H1 (cell line): ENCODE measurements around the gene DMGDH. TPM values are rescaled to one million over a fixed set of nuclear protein-coding genes. Genes with fewer than 3 reads are reported as not detected.

ENCODE experiments used
- CTCF ChIA-PET: fragments of 300-600 bp; sonication (Branson Sonifier 250); formaldehyde crosslinking; loops from one replicate; lab custom pipeline; 2021; ENCODE audit not compliant: partially characterized antibody; lab: Charles Lee
- POLR2A ChIA-PET: fragments of 300-600 bp; sonication (Branson Sonifier 250); formaldehyde crosslinking; loops from one replicate; lab custom pipeline; 2021; ENCODE audit warnings: inconsistent platforms; ENCODE audit not compliant: partially characterized antibody; lab: Charles Lee
- DNase-seq, 2 experiments: peaks; one replicate each; pipeline versions ENCODE4 v3.0.0 to v3.0.0-alpha.2; 2010 to 2022; ENCODE audit warnings: low spot score in 2 of 2, low read depth in 1 of 2, mixed read lengths in 1 of 2
- FAIRE-seq: peaks from 2 replicates; lab custom pipeline; 2011; peaks lifted over from hg19 to GRCh38; lab: Jason Lieb, UNC
- H2AFZ ChIP-seq: 2 replicates; pipeline ENCODE4 v1.8.1; 2012; ENCODE audit warnings: low read length, inconsistent platforms
- H2AK5ac ChIP-seq: 2 replicates; pipeline ENCODE4 v1.6.1; 2013; ENCODE audit warnings: low read depth, low read length
- H2BK120ac ChIP-seq: replicated peaks from 2 replicates; pipeline ENCODE3; 2013; ENCODE audit warnings: low read depth, low read length, inconsistent platforms
- H2BK12ac ChIP-seq: 2 replicates; pipeline ENCODE4 v1.6.1; 2013; ENCODE audit warnings: low read depth, low read length
- H2BK15ac ChIP-seq: 2 replicates; pipeline ENCODE4 v1.6.1; 2013; ENCODE audit warnings: low read length
- H2BK20ac ChIP-seq: 2 replicates; pipeline ENCODE4 v1.6.1; 2013; ENCODE audit warnings: low read length
- H2BK5ac ChIP-seq: 2 replicates; pipeline ENCODE4 v1.6.1; 2013; ENCODE audit warnings: low read depth, low read length
- H3K14ac ChIP-seq: 2 replicates; pipeline ENCODE4 v1.6.1; 2013; ENCODE audit warnings: inconsistent platforms; ENCODE audit not compliant: insufficient read length
- H3K18ac ChIP-seq: 2 replicates; pipeline ENCODE4 v1.6.1; 2013; ENCODE audit warnings: low read length; ENCODE audit errors: extremely low read depth
- H3K23ac ChIP-seq: 2 replicates; pipeline ENCODE4 v1.6.1; 2013; ENCODE audit warnings: inconsistent platforms; ENCODE audit not compliant: insufficient read length
- H3K23me2 ChIP-seq: 2 replicates; pipeline ENCODE4 v1.6.1; 2013; ENCODE audit warnings: low read depth, low read length
- H3K27ac ChIP-seq: 2 replicates; pipeline ENCODE4 v1.6.1; 2011; ENCODE audit warnings: low read depth, low read length, inconsistent platforms
- H3K27me3 ChIP-seq, 4 experiments: replicated peaks in 1 of 4; 1 replicate in 1 of 4; 2 replicates in 3 of 4; pipeline versions ENCODE4 v1.6.1 to v1.8.1; 2011 to 2013; ENCODE audit warnings: low read length in 3 of 4, mild to moderate bottlenecking in 3 of 4, inconsistent platforms in 2 of 4, mixed read lengths in 2 of 4, moderate library complexity in 1 of 4; ENCODE audit not compliant: control insufficient read depth in 3 of 4, insufficient read depth in 3 of 4; ENCODE audit errors: extremely low read depth in 1 of 4
- H3K36me3 ChIP-seq, 4 experiments: 2 replicates each; pipeline versions ENCODE4 v1.6.1 to v1.8.1; 2011 to 2013; ENCODE audit warnings: mild to moderate bottlenecking in 4 of 4, low read length in 3 of 4, moderate library complexity in 2 of 4, control low read depth in 1 of 4, inconsistent platforms in 1 of 4; ENCODE audit not compliant: insufficient read depth in 4 of 4, control insufficient read depth in 2 of 4
- H3K4ac ChIP-seq: replicated peaks from 2 replicates; pipeline ENCODE3; 2013; ENCODE audit warnings: low read length, low read depth, mixed read lengths, inconsistent platforms; ENCODE audit not compliant: insufficient read length
- H3K4me1 ChIP-seq, 4 experiments: replicated peaks in 1 of 4; 1 replicate in 1 of 4; 2 replicates in 3 of 4; pipeline versions ENCODE4 v1.6.1 to v1.8.1; 2011 to 2013; ENCODE audit warnings: low read length in 3 of 4, inconsistent platforms in 2 of 4, mixed read lengths in 1 of 4; ENCODE audit not compliant: insufficient read depth in 4 of 4, control insufficient read depth in 3 of 4
- H3K4me2 ChIP-seq, 2 experiments: 2 replicates each; pipeline versions ENCODE4 v1.6.1 to v1.8.1; 2011 to 2013; ENCODE audit warnings: low read depth in 2 of 2, low read length in 2 of 2, control low read depth in 1 of 2, inconsistent platforms in 1 of 2, mild to moderate bottlenecking in 1 of 2; ENCODE audit not compliant: insufficient read depth in 1 of 2
- H3K4me3 ChIP-seq, 4 experiments: fragments of 200-600, 300-600 bp in 1 of 4; sonication (generic), shearing (Covaris generic), sonication (Bioruptor Twin) in 1 of 4; 2 replicates each; pipeline versions ENCODE4 v1.5.1 to v1.8.1; 2011 to 2016; ENCODE audit warnings: low read length in 4 of 4, low read depth in 3 of 4, control low read depth in 2 of 4, inconsistent platforms in 2 of 4, mild to moderate bottlenecking in 2 of 4, mixed read lengths in 1 of 4, moderate library complexity in 1 of 4; ENCODE audit not compliant: insufficient read depth in 2 of 4; ENCODE audit errors: extremely low read depth in 1 of 4
- H3K56ac ChIP-seq: replicated peaks from 2 replicates; pipeline ENCODE3; 2013; ENCODE audit warnings: low read depth, mild to moderate bottlenecking, mixed read lengths, low read length, inconsistent platforms; ENCODE audit not compliant: insufficient read length
- H3K79me1 ChIP-seq: 2 replicates; pipeline ENCODE4 v1.6.1; 2013; ENCODE audit warnings: low read depth, low read length, control low read depth
- H3K79me2 ChIP-seq, 2 experiments: 2 replicates each; pipeline versions ENCODE4 v1.6.1 to v1.8.1; 2012 to 2013; ENCODE audit warnings: low read length in 2 of 2, mild to moderate bottlenecking in 2 of 2, inconsistent platforms in 1 of 2; ENCODE audit not compliant: insufficient read depth in 2 of 2, control insufficient read depth in 1 of 2
- H3K9ac ChIP-seq, 4 experiments: replicated peaks in 1 of 4; 1 replicate in 1 of 4; 2 replicates in 3 of 4; pipeline versions ENCODE4 v1.6.1 to v1.8.1; 2011 to 2013; ENCODE audit warnings: low read depth in 3 of 4, low read length in 3 of 4, control low read depth in 2 of 4, mild to moderate bottlenecking in 2 of 4, moderate library complexity in 2 of 4, inconsistent platforms in 1 of 4; ENCODE audit errors: extremely low read depth in 1 of 4
- H3K9me3 ChIP-seq, 2 experiments: 2 replicates each; pipeline versions ENCODE4 v1.6.1 to v1.8.1; 2012 to 2013; ENCODE audit warnings: mild to moderate bottlenecking in 2 of 2, moderate library complexity in 2 of 2, control low read depth in 1 of 2, inconsistent platforms in 1 of 2, low read depth in 1 of 2, low read length in 1 of 2, mixed read lengths in 1 of 2; ENCODE audit not compliant: insufficient read depth in 2 of 2
- H4K20me1 ChIP-seq, 2 experiments: replicated peaks in 1 of 2; 2 replicates each; pipeline versions ENCODE3 to v1.8.1; 2011 to 2013; ENCODE audit warnings: inconsistent platforms in 2 of 2, low read length in 2 of 2, mild to moderate bottlenecking in 1 of 2; ENCODE audit not compliant: insufficient read depth in 2 of 2, control insufficient read depth in 1 of 2
- H4K5ac ChIP-seq: 2 replicates; pipeline ENCODE4 v1.6.1; 2013; ENCODE audit warnings: low read length, low read depth, mixed read lengths, inconsistent platforms; ENCODE audit not compliant: insufficient read length
- H4K8ac ChIP-seq: 2 replicates; pipeline ENCODE4 v1.8.0; 2013; ENCODE audit warnings: mild to moderate bottlenecking, moderate library complexity, low read length, inconsistent platforms; ENCODE audit not compliant: insufficient read depth; ENCODE audit errors: extremely low read depth
- H4K91ac ChIP-seq: replicated peaks from 2 replicates; pipeline ENCODE3; 2013; ENCODE audit warnings: low read length, mixed read lengths, inconsistent platforms; ENCODE audit not compliant: insufficient read length
- CBX8 ChIP-seq: fragments of 300-800, 300-1000 bp; sonication (generic); IDR thresholded peaks from 2 replicates; pipeline ENCODE4 v1.7.1; 2016; ENCODE audit warnings: low read depth, low read length, borderline replicate concordance
- EP300 ChIP-seq, 2 experiments: IDR thresholded peaks; 1 replicate in 1 of 2; 2 replicates in 1 of 2; pipeline ENCODE4 v1.6.1; 2011 to 2012; ENCODE audit warnings: low read depth in 2 of 2, low read length in 2 of 2, mild to moderate bottlenecking in 2 of 2, borderline replicate concordance in 1 of 2, inconsistent platforms in 1 of 2, moderate library complexity in 1 of 2
- JUN ChIP-seq: IDR thresholded peaks from 2 replicates; pipeline ENCODE4 v1.6.1; 2011; ENCODE audit warnings: low read depth, mild to moderate bottlenecking, improper control_type of control experiment, low read length
- JUND ChIP-seq: IDR thresholded peaks from 2 replicates; pipeline ENCODE4 v1.6.1; 2011; ENCODE audit warnings: mild to moderate bottlenecking, improper control_type of control experiment, low read length
- KDM1A ChIP-seq: fragments of 200-600, 300-600 bp; sonication (generic); IDR thresholded peaks from 2 replicates; pipeline ENCODE4 v1.7.1; 2016; ENCODE audit warnings: mild to moderate bottlenecking, low read length, borderline replicate concordance
- KDM5A ChIP-seq: fragments of 200-600 bp; IDR thresholded peaks from 2 replicates; pipeline ENCODE4 v1.7.1; 2012; ENCODE audit warnings: mild to moderate bottlenecking, low read length, inconsistent platforms, mixed read lengths
- POLR2A ChIP-seq, 2 experiments: IDR thresholded peaks; 1 replicate in 1 of 2; 2 replicates in 1 of 2; pipeline ENCODE4 v1.6.1; 2011; ENCODE audit warnings: low read depth in 2 of 2, low read length in 2 of 2, mild to moderate bottlenecking in 2 of 2; ENCODE audit errors: control extremely low read depth in 1 of 2
- RBBP5 ChIP-seq: IDR thresholded peaks from 2 replicates; pipeline ENCODE4 v1.7.1; 2012; ENCODE audit warnings: low read depth, mild to moderate bottlenecking, inconsistent platforms, low read length, moderate library complexity, borderline replicate concordance
- SIN3A ChIP-seq, 2 experiments: IDR thresholded peaks in 1 of 2; conservative IDR thresholded peaks in 1 of 2; 2 replicates each; pipeline ENCODE4 v1.6.1; 2011 to 2012; ENCODE audit warnings: low read length in 2 of 2, improper control_type of control experiment in 1 of 2, low read depth in 1 of 2, mild to moderate bottlenecking in 1 of 2
- SIRT6 ChIP-seq: IDR thresholded peaks from one replicate; pipeline ENCODE4 v1.7.1; 2012; ENCODE audit warnings: low read length, inconsistent platforms
- USF2 ChIP-seq: IDR thresholded peaks from 2 replicates; pipeline ENCODE4 v1.6.1; 2011; ENCODE audit warnings: low read length, improper control_type of control experiment
- WGBS, 2 experiments: shearing (Covaris generic) in 1 of 2; methylation state at CpG; one replicate each; pipeline versions ENCODE4 v1.1.6 to v1.1.7; 2013 to 2015; ENCODE audit warnings: low lambda C conversion rate in 2 of 2, mixed read lengths in 2 of 2, inconsistent platforms in 1 of 2, low coverage in 1 of 2, missing lambda C conversion rate in 1 of 2; ENCODE audit not compliant: insufficient replicate concordance in 2 of 2, insufficient coverage in 1 of 2, insufficient read length in 1 of 2; ENCODE audit errors: extremely low coverage in 1 of 2, missing lambda C conversion rate in 1 of 2; 5-methylcytosine and 5-hydroxymethylcytosine counted together
- polyA plus RNA-seq, 7 experiments: library from polyadenylated mRNA; depleted of rRNA in 3 of 7; stranded (reverse) in 5 of 7; unstranded in 2 of 7; fragments of >200 nt in 5 of 7; fragments of 200-250 nt in 2 of 7; gene quantifications; 1 replicate in 5 of 7; 2 replicates in 1 of 7; 4 replicates in 1 of 7; pipeline versions ENCODE4 v1.2.1 to v1.2.3, GENCODE V29; 2011 to 2013; ENCODE audit warnings: missing spikeins in 2 of 7, mixed read lengths in 2 of 7
- total RNA-seq: library from RNA; stranded (reverse); fragmentation: NEBNext Ultra II Directional; extraction: Animal tissue kit (Norgen Biotek cat#: 25700); gene quantifications from 2 replicates; pipeline ENCODE4 v1.2.1, GENCODE V29; 2021

Gene DMGDH
- total and polyA plus RNA-seq, 2 of the 8 experiments (the other 6 are each of a cell fraction or from before 2014, with no cell fraction given): 0.15 TPM; not detected in 1

- no peak overlapping the region for H3K4me3 ChIP-seq
- no peak overlapping the region for H2BK20ac ChIP-seq
- no peaks in the 10 kb centered on the region for H3K9me3 ChIP-seq
- FAIRE-seq: no peak
- peaks cover 0 to 9% (median 7%) of the 10 kb centered on the region in 4 experiments; a peak in 4 of 7 replicates for H3K4me1 ChIP-seq
- H3K27ac ChIP-seq: no peak overlapping the region
- no peak overlapping the region for H3K9ac ChIP-seq
- H3K4me2 ChIP-seq: no peak overlapping the region
- no peak overlapping the region for H3K14ac ChIP-seq
- H2AFZ ChIP-seq: no peak overlapping the region
- 95% methylated on average over 7 of the region's 7 CpGs; no CpG with 5 or more reads in 1 of the 2 experiments for WGBS, 2 experiments
- DNase-seq: no peak
- no peaks in the 10 kb centered on the region for H3K27me3 ChIP-seq
- H3K56ac ChIP-seq: no peak overlapping the region
- no peak overlapping the region for H3K23ac ChIP-seq
- CTCF ChIA-PET: interaction anchor here (1.5 kb wide), 1 partner anchor 9 kb away, joined by 4 read pairs; no protein-coding TSS in a partner anchor
- no peak overlapping the region for H4K5ac ChIP-seq
- H3K4ac ChIP-seq: no peak overlapping the region
- no peak overlapping the region for H2BK120ac ChIP-seq
- H3K79me1 ChIP-seq: no peaks in the 10 kb centered on the region
- no peaks in the 10 kb centered on the region for H4K20me1 ChIP-seq
- no peak overlapping the region for H2AK5ac ChIP-seq
- H2BK5ac ChIP-seq: no peak overlapping the region
- no peak overlapping the region for H2BK15ac ChIP-seq
- H3K23me2 ChIP-seq: 0 out of 2 replicates have a peak, but pooled peaks cover 5% of the 10 kb centered on the region
- no peak overlapping the region for H2BK12ac ChIP-seq
- POLR2A ChIA-PET: no interaction called here
- H3K18ac ChIP-seq: no peak overlapping the region
- H4K8ac ChIP-seq: no peak overlapping the region
- no peak overlapping the region for H4K91ac ChIP-seq
- 0 out of 4 replicates have a peak, but pooled peaks cover 0 to 6% of the 10 kb centered on the region in 2 experiments for H3K79me2 ChIP-seq
- no peaks in the 10 kb centered on the region; a peak in 1 of 8 replicates for H3K36me3 ChIP-seq
- TF ChIP-seq RBBP5: no peak
- TF ChIP-seq SIN3A (conservative IDR thresholded peaks at IDR 0.05 in 1 of 2, IDR thresholded peaks at IDR 0.05 in 1 of 2; ENCODE audit: low read depth in 1 of 2, low read length in 2 of 2): no peak
- no peak for TF ChIP-seq JUND
- TF ChIP-seq JUN: no peak
- no peak for TF ChIP-seq KDM1A
- no peak for TF ChIP-seq USF2
- no peak for TF ChIP-seq CBX8
- TF ChIP-seq EP300 (IDR thresholded peaks at IDR 0.05; ENCODE audit: borderline replicate concordance in 1 of 2, low read depth in 2 of 2, low read length in 2 of 2): no peak
- TF ChIP-seq SIRT6: no peak
- TF ChIP-seq KDM5A: no peak
- no peak for TF ChIP-seq POLR2A (IDR thresholded peaks at IDR 0.05; ENCODE audit: control extremely low read depth in 1 of 2, low read depth in 2 of 2, low read length in 2 of 2)
Measured at GRCh38 chr5:78979117-78979742, 90.2 kb downstream of the DMGDH start.
